GM19240 (cell line): Measurements from ENCODE around the gene MPP4.
"Not testable (repeated sequence)": the region's sequence is repeated elsewhere in the genome, so short reads cannot be mapped to it uniquely, and the experiment has no call there.

Experiments
- DNase-seq: peaks from one replicate; pipeline ENCODE4 v3.0.0; 2011; ENCODE audit warnings: low spot score; ENCODE audit not compliant: insufficient read length

The MPP4 gene

DNA sequence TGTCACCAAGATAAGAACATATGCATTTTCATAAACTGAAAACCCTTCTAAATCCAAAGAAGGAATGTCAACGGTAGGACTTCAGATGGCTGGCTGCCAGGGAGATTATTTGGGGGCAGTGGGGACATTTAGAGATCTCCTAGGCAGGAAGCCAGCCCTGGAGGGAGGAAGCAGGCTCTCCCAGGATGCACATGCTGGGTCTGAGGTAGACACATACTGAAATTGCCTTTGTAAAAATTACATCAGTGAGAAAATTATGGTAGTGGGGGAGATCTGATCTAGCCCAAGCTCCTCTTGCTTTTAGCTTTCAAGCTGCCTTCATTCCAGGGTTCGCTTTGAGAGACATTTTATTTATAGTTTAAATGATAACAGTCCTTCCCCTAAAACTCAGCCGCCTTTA lies 24.1 kb downstream of the MPP4 start:
- no peak for DNase-seq

GRCh38 chr2:201673546-201673945 lies 24.9 kb downstream of the MPP4 start:
- DNase-seq, result no peak

DNA sequence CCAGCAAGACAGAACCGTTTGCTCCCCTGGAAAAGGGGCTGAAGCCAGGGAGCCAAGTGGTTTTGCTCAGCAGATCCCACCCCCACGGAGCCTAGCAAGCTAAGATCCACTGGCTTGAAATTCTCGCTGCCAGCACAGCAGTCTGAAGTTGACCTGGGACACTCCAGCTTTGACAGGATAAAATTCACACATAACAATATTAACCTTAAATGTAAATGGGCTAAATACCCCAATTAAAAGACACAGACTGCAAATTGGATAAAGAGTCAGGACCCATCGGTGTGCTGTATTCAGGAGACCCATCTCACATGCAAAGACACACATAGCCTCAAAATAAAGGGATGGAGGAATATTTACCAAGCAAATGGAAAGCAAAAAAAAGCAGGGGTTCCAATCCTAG lies 27.2 kb downstream of the MPP4 start:
- not testable (repeated sequence) for DNase-seq

DNA sequence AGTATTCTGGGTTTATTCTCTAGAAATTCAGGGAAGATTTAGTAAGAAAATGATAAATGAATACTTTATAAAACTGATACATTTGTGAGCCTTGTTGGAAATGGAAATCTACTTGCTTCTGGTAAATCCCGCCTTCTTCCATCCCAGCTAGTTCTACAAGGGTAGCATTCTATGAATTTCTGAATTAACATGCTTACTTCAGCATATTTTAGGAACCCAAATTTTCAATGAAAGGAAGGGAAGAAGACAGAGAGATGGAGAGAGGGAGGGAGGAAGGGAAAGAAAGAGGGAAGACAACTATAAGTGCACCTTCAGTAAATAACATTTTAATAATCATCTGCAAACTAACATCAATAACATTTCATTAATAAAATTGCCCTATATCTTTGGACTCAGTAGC lies 28.6 kb downstream of the MPP4 start:
- DNase-seq, result no peak

GRCh38 chr2:201668402-201668910 lies 30.0 kb downstream of the MPP4 start:
- DNase-seq, result no peak

DNA sequence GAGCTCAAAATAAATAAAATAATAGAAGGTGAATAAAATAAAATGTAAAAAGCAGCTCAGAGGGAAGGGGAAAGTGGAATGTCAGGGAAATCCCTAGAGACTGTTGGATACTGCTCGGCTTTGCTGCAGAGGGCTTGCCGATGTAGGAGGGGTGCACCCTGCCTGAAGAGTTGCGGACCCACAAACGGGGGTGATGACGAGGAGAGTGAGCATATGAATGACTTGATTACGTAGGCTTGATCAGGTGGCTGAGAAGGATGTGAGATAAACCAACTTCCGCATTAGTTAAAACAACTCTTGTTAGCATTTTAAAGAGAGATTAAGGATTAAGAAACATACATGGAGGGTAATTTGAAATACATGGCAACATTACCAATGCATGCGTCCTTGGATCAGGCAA lies 34.1 kb downstream of the MPP4 start:
- DNase-seq, result no peak

- DNase-seq, result no peak
These were observed 37.1 kb downstream of the MPP4 start for GRCh38 chr2:201661366-201661765.

DNA sequence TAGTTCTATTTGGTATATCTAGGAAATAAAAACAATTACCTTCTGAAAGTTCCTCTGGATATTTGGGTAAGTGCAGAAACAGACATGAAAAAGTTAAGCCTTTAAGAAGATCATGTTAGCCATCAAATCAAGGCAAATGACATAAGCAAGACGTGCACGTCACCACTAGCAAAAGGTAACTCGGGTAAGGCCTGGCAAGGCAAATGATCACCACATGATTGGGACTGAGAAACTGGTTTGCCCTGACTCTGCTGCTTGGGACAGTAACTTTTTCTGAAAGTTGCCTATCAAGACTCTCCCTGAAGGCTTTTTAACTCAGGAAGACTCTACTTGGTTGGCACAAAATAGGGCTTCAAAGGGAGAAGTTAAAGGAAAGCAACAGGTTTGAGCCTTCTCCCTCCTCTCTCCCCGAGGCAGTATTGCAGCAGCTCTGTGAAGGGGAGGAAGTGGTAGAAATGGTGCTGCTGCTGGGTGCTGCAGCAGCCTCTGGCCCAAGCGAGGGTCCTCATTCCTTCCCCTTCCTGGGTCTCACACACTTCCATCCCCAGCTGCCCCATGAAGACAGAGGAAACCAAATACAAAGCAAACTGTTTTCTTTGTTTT lies 38.0 kb downstream of the MPP4 start:
- DNase-seq, result no peak

GRCh38 chr2:201656740-201657139 lies 41.7 kb downstream of the MPP4 start:
- no peak for DNase-seq

DNA sequence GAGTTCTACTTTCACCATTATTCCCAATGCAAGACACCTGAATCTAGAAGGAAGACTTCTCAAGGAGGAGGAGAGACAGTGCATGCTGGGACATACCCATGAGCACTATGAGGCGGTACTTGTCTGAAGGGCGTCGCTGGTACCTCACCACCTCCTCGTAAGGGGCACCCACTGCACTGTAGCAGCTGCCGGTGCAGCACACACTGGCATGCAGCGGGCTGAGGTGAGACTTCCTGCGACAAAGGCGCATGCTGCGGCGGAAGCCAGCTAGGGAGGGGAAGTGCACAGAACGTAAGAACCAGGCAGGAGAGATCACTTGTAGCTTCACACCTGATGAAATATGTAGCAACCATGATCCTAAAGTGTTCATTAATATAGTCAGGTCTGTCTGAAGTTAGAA lies 42.3 kb downstream of the MPP4 start:
- no peak for DNase-seq

DNA sequence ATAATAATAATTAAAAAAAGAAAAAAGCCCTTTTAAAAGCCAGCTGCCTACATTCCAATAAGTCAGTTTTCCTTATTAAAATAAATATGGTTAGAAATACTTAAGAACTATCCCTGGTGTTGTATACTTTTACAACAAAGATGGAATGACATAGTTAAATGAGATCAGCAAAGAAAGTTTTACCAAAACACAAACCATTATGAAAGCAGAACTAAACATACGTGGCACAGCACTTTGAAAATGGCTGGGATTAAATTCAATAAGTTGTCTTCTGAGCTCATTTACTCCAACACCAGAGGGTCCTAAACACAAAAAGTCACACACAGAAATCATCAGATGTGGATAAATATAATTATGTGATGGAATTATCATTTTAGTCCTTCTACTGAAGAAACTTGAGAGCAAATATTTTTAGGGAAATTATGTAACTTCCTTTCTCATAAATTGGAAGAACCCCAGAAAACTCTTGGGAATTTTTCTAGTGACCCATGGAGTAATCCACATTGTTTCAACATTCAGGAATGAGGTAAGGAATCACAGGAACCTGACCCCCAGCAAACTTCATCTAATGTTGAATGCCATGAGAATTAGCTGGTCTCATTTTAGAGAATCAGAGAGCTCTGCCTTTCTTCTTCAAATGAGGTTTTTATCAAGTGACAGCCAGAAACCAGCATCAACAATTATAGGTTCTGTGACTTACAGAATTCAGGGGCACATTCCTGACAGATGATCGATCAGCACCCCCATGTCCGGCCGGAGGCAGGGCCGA lies 43.6 kb downstream of the MPP4 start:
- DNase-seq, result no peak

DNA sequence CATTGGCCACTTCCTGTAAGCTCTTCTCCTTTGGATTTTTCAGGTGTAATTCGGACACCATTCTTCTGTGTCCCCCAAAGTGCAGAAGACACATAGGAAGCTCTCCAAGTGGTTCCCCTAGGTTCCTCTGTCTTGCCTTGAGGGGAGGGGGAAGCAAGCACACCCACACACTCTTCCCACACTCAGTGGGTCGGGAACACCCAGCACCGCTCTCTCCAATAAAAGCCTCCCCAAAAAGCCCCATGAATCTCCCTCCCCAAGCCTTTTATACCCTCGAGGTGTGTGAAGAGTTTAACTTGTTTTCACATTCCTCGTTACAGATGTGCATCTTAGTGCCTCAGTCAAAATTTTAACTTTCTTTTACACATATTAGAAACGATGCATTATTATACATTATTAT lies 45.2 kb downstream of the MPP4 start:
- DNase-seq, result no peak

DNA sequence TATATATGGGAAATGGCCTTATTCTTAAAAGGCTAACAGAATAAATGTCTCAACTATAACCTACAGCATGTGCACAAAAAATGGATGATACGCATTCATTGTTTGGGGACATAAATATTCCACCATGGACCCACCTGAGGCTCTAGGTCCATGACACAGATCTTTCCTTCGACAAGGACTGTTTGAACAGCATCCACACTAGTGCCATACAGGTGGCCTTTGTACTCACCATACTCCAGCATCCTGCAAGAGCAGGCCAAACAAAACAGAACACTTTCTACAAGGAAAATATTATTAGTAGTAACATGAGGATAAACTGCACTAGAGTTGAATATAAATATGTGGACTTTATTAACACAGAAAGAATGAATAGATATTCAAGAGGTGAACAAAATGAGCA lies 49.0 kb downstream of the MPP4 start:
- DNase-seq, result no peak

DNA sequence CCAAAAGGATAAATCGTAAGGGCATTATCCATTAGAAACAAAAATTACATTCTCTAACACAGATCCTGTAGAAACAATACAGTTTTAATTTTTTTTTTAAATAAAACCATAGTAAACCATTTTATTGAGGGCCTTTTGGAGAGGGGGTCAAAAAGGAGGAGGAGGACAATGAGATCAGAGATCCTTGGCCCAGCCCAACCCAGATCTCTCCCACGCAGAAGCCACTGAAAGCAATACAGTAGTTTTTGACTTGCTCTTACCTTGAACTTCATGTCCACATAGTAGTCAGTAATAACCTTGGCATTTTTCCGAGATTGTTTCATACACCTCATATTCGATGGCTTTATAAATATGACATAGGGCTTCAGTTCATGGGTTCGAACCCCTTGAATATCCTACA lies 51.0 kb downstream of the MPP4 start:
- no peak for DNase-seq

- DNase-seq, result no peak
These were observed 54.4 kb downstream of the MPP4 start for GRCh38 chr2:201644001-201644400.

DNA sequence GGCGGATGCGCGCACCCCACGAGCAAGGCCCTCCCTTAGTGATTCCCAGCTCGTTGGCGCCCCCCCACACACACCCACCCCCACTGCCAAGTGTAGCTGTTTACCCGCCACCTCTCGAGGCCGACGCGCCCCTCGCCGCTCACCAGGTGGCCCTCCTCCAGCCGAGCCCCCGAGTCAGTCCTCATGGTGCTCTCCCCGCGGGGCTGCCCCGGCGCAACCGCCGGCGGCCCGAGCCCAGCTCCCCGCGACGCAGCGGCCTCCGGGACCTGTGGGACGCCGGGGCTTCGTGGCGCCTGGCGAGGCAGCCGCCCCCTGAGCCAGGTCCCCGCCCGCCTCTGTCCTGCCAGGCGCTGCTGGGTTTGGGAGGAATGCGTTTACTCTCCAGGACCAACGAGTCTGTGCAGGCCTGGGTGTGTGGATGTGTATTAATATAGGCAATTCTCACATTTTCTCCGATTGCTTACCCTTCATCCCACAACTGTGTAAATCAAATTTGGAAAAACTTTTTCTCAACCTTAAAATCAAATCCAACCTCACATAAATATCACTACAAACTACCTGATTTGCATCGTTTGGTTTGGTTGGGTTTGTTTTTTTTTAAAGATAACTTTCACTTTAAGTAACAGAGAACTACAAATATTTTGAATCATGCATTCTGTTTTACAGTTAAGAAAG lies 55.1 kb downstream of the MPP4 start, which contains the start of gene TMEM237:
Gene TMEM237 (minus strand): TSS at position 288 of the 675 bp plus-strand sequence. CDS start 103 bp downstream, at position 185.
- no peak for DNase-seq

GRCh38 chr2:201642579-201643215 lies 55.7 kb downstream of the MPP4 start:
- DNase-seq, result peak; percentile 63

GRCh38 chr2:201642086-201642578 lies 56.3 kb downstream of the MPP4 start:
- no peak for DNase-seq

- DNase-seq, result no peak
These were observed 59.2 kb downstream of the MPP4 start for GRCh38 chr2:201639205-201639604.

GRCh38 chr2:201638326-201638725 lies 60.1 kb downstream of the MPP4 start:
- no peak for DNase-seq

DNA sequence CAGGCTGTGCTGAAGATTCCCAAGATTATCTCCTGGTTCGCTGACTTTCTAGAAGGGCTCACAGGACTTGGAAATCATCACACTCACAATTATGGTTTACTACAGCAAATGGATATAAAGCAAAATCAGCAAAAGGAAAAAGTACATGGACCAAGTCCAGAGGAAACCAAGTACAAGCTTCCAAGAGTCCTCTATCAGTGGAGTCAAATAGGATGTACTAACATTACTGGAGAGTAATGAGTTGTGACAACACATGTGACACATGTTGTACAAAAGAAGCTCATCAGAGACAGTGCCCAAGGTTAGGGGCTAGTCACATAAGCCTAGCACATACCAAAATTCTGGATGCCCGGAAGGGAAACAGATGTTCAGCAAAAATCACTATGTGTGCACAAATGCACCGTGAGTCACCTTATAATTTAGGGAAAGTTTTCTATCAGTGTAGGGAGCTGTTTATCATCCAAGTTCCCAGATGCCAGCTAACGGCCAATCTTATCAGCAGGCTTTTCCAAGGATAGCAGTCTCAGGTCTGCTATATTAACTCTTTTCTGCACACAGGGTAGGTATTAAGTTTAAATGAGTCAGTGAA lies 64.7 kb downstream of the MPP4 start:
- no peak for DNase-seq
